Common myeloid progenitor, CD34-positive (primary cell): ENCODE results near the gene CSAD. TPM values are rescaled to one million over a fixed set of nuclear protein-coding genes. Genes with fewer than 3 reads are reported as not detected.
A peak's percentile ranks its signal among the peaks of the same experiment; 100 is the strongest.

Source experiments
- CTCF ChIA-PET: fragments of 350-600 bp; sonication (Branson Sonifier 250); formaldehyde crosslinking; loops from one replicate; lab custom pipeline; 2021; ENCODE audit warnings: antibody characterized with exemption; lab: Charles Lee
- POLR2A ChIA-PET: fragments of 350-600 bp; sonication (Branson Sonifier 250); formaldehyde crosslinking; loops from one replicate; lab custom pipeline; 2021; ENCODE audit warnings: antibody characterized with exemption; lab: Charles Lee
- DNase-seq, 3 donors: peaks; one replicate each; pipeline versions ENCODE4 v3.0.0 to v3.0.0-alpha.2; 2013
- H3K27ac ChIP-seq, 2 experiments: 1 replicate in 1 of 2; 2 replicates in 1 of 2; pipeline ENCODE4 v1.7.0; 2013; ENCODE audit warnings: inconsistent platforms in 2 of 2, low read length in 2 of 2, mild to moderate bottlenecking in 2 of 2, low read depth in 1 of 2, moderate library complexity in 1 of 2; ENCODE audit not compliant: severe bottlenecking in 2 of 2, insufficient read depth in 1 of 2, poor library complexity in 1 of 2
- H3K27me3 ChIP-seq, 5 experiments: replicated peaks in 2 of 5; 1 replicate in 3 of 5; 2 replicates in 2 of 5; pipeline versions ENCODE4 v1.6.1 to v1.7.0; 2013; ENCODE audit warnings: low read length in 4 of 5, mild to moderate bottlenecking in 2 of 5, moderate library complexity in 2 of 5, inconsistent platforms in 1 of 5; ENCODE audit not compliant: insufficient read depth in 5 of 5, control insufficient read depth in 4 of 5
- H3K36me3 ChIP-seq, 4 experiments: 1 replicate in 2 of 4; 2 replicates in 2 of 4; pipeline versions ENCODE4 v1.6.1 to v1.7.0; 2013; ENCODE audit warnings: low read length in 3 of 4, control low read depth in 1 of 4, mild to moderate bottlenecking in 1 of 4; ENCODE audit not compliant: control insufficient read depth in 4 of 4, insufficient read depth in 4 of 4
- H3K4me1 ChIP-seq, 4 experiments: 1 replicate in 3 of 4; 2 replicates in 1 of 4; pipeline versions ENCODE4 v1.6.1 to v1.7.1; 2013; ENCODE audit warnings: low read length in 3 of 4, mild to moderate bottlenecking in 3 of 4, control low read depth in 1 of 4, inconsistent platforms in 1 of 4, moderate library complexity in 1 of 4; ENCODE audit not compliant: control insufficient read depth in 4 of 4, insufficient read depth in 4 of 4; ENCODE audit errors: control extremely low read depth in 1 of 4
- H3K4me3 ChIP-seq, 7 experiments: 1 replicate in 4 of 7; 2 replicates in 3 of 7; pipeline versions ENCODE4 v1.5.1 to v1.7.0; 2013; ENCODE audit warnings: mild to moderate bottlenecking in 7 of 7, low read length in 6 of 7, moderate library complexity in 6 of 7, inconsistent platforms in 2 of 7, low read depth in 2 of 7, control low read depth in 1 of 7; ENCODE audit not compliant: insufficient read depth in 4 of 7, control insufficient read depth in 1 of 7; ENCODE audit errors: extremely low read depth in 1 of 7
- H3K9me3 ChIP-seq, 5 experiments: 1 replicate in 4 of 5; 2 replicates in 1 of 5; pipeline versions ENCODE4 v1.6.1 to v1.7.1; 2013; ENCODE audit warnings: low read length in 4 of 5, mild to moderate bottlenecking in 2 of 5, inconsistent platforms in 1 of 5, low read depth in 1 of 5, moderate library complexity in 1 of 5; ENCODE audit not compliant: control insufficient read depth in 4 of 5, insufficient read depth in 2 of 5; ENCODE audit errors: control extremely low read depth in 1 of 5
- WGBS: methylation state at CpG from one replicate; pipeline ENCODE4 v1.1.5; 2013; ENCODE audit not compliant: insufficient coverage; 5-methylcytosine and 5-hydroxymethylcytosine counted together
- polyA plus RNA-seq: library from polyadenylated mRNA; unstranded; fragments of 120-200 nt; gene quantifications from one replicate; pipeline ENCODE4 v1.2.1, GENCODE V29; 2013

CSAD gene, protein sequence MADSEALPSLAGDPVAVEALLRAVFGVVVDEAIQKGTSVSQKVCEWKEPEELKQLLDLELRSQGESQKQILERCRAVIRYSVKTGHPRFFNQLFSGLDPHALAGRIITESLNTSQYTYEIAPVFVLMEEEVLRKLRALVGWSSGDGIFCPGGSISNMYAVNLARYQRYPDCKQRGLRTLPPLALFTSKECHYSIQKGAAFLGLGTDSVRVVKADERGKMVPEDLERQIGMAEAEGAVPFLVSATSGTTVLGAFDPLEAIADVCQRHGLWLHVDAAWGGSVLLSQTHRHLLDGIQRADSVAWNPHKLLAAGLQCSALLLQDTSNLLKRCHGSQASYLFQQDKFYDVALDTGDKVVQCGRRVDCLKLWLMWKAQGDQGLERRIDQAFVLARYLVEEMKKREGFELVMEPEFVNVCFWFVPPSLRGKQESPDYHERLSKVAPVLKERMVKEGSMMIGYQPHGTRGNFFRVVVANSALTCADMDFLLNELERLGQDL
- polyA plus RNA-seq, result 25.2 TPM

GRCh38 chr12:53180220-53180930 is at the start of gene CSAD, which contains the start of gene ZNF740:
Gene CSAD (minus strand): TSS chr12:53180925. CDS start chr12:53173470, 7,455 bp downstream.
Gene ZNF740 (plus strand): TSS chr12:53180722. CDS start chr12:53181984, 1,262 bp downstream.
- Histone ChIP-seq H3K4me3 (peak within 1 kb of the TSS; percentile 51 to 87 (median 76)), H3K27me3 (no peaks in the 10 kb centered on the region), H3K9me3 (no peaks in the 10 kb centered on the region), H3K4me1 (peaks cover 23 to 38% (median 32%) of the 10 kb centered on the region in 4 experiments), H3K27ac (peak within 1 kb of the TSS; percentile 74 to 90), H3K36me3 (peaks cover 8 to 35% (median 24%) of the 10 kb centered on the region in 4 experiments)
- DNase-seq, result peak; percentile 97 to 98 (median 98)
- WGBS, result 0% methylated on average over 33 of the region's 70 CpGs
- POLR2A ChIA-PET, result interaction anchor here (0.5 to 0.7 kb wide), 4 partner anchors 81 to 1348 kb away, joined by 3 to 4 read pairs (median 4); no protein-coding TSS in a partner anchor
- CTCF ChIA-PET, result interaction anchor here (0.6 to 4.5 kb wide), 16 partner anchors 9 to 142 kb away, joined by 3 to 30 read pairs (median 4); partner anchors contain the start of gene ESPL1

DNA sequence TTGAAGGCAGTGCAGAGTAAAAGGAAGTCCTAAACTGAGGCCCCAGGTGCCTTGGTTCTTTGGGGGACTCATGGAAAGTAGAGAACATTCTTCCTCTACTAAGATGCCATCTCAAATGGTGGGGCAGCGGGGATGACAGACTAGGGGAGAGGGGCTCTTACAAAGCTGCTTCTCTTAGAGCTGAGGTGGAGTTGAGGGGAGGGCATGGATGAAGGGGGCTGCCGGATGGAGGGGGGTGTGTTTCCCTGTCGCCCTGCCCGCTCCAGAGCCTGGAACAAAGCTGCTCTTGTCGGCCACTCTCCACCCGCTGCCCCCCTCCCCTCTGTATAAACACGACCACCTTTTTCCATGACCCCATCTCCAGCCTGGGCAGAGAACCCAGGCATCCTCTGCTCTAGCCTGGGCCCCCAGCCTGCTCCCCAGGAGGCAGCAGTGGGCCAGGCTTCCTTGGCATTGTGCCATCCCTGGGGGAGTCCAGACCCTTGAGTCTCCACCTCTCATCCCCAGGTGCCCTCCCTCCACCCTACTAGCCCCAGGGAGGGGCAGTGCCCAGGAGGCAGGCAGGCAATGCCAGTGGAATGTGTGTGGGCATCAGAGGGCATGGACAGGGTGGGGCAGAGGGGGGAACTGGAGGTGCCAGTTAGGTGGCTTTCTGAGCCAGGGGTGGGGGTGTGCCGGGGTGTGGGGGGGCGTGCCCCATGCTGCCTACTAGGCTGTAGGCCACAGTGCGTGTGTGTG is 49.6 kb upstream of the CSAD start:
- Histone ChIP-seq H3K27me3 (peaks cover 0 to 4% (median 0%) of the 10 kb centered on the region in 5 experiments), H3K4me3 (no peak overlapping the region), H3K27ac (no peak overlapping the region), H3K9me3 (no peaks in the 10 kb centered on the region), H3K4me1 (peaks cover 2 to 36% (median 28%) of the 10 kb centered on the region in 4 experiments), H3K36me3 (no peaks in the 10 kb centered on the region)
- DNase-seq, result no peak
- no CpG with 5 or more reads among the region's 10 CpGs for WGBS
- CTCF ChIA-PET, result interaction anchor here (1.6 to 21.7 kb wide), 2 partner anchors 15 to 56 kb away, joined by 3 to 212 read pairs; no protein-coding TSS in a partner anchor
- POLR2A ChIA-PET, result no interaction called here

DNA sequence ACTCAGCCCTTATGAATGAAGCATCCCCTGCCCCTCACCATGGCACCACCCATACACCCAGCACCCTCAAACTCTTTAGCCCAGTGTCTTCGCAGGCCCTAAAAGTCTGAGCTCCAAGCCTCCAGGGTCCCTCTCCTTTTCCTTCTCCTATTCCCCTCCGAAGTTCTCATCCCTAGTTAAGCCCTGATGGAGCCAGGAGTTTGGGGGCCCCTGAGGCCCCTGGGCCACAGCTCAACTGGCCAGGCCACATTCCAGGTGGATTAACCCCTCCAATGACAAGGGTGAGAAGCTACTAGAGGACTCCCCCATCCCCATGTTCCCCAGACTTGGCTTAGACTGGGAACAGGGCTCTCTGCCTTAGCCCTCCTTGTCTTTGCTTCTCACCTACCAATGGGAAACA is 48.7 kb upstream of the CSAD start:
- H3K36me3 ChIP-seq, result no peaks in the 10 kb centered on the region
- no peak overlapping the region for H3K4me3 ChIP-seq
- H3K27me3 ChIP-seq, result peaks cover 0 to 4% (median 0%) of the 10 kb centered on the region in 5 experiments
- no peaks in the 10 kb centered on the region for H3K9me3 ChIP-seq
- CTCF ChIA-PET, result interaction anchor here (1.0 to 21.7 kb wide), 4 partner anchors 14 to 92 kb away, joined by 3 to 212 read pairs (median 3); no protein-coding TSS in a partner anchor
- DNase-seq, result no peak
- no peak overlapping the region for H3K27ac ChIP-seq
- H3K4me1 ChIP-seq, result peaks cover 2 to 40% (median 32%) of the 10 kb centered on the region in 4 experiments
- 100% methylated on average over 2 of the region's 2 CpGs for WGBS
- POLR2A ChIA-PET, result no interaction called here

DNA sequence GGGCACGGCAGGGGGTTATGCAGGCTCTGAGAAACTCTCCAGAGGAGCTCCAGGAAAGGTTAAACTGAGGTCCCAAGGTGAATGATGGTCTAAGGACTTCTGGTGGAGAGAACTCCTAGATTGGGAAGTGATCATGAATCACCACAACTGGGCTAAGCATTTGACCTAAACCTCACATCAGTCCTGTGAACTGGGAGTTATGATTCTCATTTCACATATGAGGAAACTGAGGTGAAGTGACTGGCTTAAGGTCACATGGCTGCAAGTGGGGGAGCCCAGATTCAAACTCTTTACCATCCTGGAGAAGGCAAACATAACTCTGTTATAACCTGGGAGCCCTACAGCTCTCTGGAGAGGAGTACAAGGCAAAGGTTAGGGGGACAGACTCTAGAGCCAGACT is 47.1 kb upstream of the CSAD start:
- ChIA-PET POLR2A (no interaction called here), CTCF (interaction anchor here (1.1 to 21.7 kb wide), 3 partner anchors 12 to 40 kb away, joined by 3 to 212 read pairs (median 4); partner anchors contain the start of gene ESPL1)
- peaks cover 6 to 40% (median 34%) of the 10 kb centered on the region in 4 experiments for H3K4me1 ChIP-seq
- DNase-seq, result no peak
- no peak overlapping the region for H3K4me3 ChIP-seq
- peaks cover 0 to 4% (median 0%) of the 10 kb centered on the region in 5 experiments for H3K27me3 ChIP-seq
- 100% methylated on average over 1 of the region's 1 CpG for WGBS
- no peaks in the 10 kb centered on the region for H3K9me3 ChIP-seq
- no peak overlapping the region for H3K27ac ChIP-seq
- no peaks in the 10 kb centered on the region for H3K36me3 ChIP-seq

DNA sequence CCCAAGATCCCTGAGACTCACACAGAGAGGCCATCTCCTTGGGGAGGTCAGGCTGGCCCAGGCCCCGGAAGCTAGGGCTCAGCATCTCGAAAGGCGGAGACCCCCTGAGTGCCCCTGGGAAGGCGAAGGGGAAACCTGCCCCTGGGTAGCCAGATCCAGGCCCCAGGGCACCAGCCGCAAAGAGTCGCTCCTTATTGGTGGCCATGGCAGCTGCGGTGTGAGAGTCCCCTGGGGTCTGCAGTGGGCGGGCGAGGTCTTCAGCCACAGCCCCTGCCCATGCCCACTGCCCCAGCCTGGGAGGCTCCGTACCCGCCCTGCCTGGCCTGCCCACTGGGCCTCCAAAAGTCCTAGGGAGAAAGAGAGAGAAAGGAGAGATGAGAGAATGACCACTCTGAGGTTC is 46.6 kb upstream of the CSAD start:
- no peak for DNase-seq
- H3K27me3 ChIP-seq, result peaks cover 0 to 4% (median 0%) of the 10 kb centered on the region in 5 experiments
- no peak overlapping the region for H3K4me3 ChIP-seq
- ChIA-PET POLR2A (no interaction called here), CTCF (interaction anchor here (1.5 to 21.7 kb wide), 2 partner anchors 12 to 40 kb away, joined by 4 to 212 read pairs; partner anchors contain the start of gene ESPL1)
- no peak overlapping the region for H3K27ac ChIP-seq
- peaks cover 6 to 40% (median 34%) of the 10 kb centered on the region in 4 experiments for H3K4me1 ChIP-seq
- 98% methylated on average over 8 of the region's 11 CpGs for WGBS
- H3K9me3 ChIP-seq, result no peaks in the 10 kb centered on the region
- H3K36me3 ChIP-seq, result no peaks in the 10 kb centered on the region

- no peak for DNase-seq
- ChIA-PET POLR2A (no interaction called here), CTCF (interaction anchor here (1.5 to 21.7 kb wide), 2 partner anchors 11 to 41 kb away, joined by 4 to 212 read pairs; partner anchors contain the start of gene ESPL1)
- Histone ChIP-seq H3K4me1 (peaks cover 6 to 44% (median 35%) of the 10 kb centered on the region in 4 experiments), H3K27ac (no peak overlapping the region), H3K4me3 (no peak overlapping the region), H3K27me3 (peaks cover 0 to 4% (median 0%) of the 10 kb centered on the region in 5 experiments), H3K36me3 (no peaks in the 10 kb centered on the region), H3K9me3 (no peaks in the 10 kb centered on the region)
- WGBS, result 100% methylated on average over 3 of the region's 4 CpGs
Measured at GRCh38 chr12:53226815-53227214, 46.1 kb upstream of the CSAD start.
